ENCODE results near the gene NOL4.

Gene NOL4

GRCh38 chr18:34189656-34190435, 34.9 kb downstream of the NOL4 start:
- no peak for DNase-seq

Data from activated CD8-positive, alpha-beta memory T cell treated with anti-CD3 and anti-CD28 coated beads, Interleukin-2, amount 50 U/mL, for 4 hours (primary cell).